Prostate gland (tissue), 2 donors: ENCODE results near the gene RRAD.

Experiments
- POLR2A ChIP-seq: fragments of 450-650 bp; IDR thresholded peaks from one replicate; pipeline ENCODE4 v1.6.1; 2016; ENCODE audit warnings: antibody characterized with exemption, mild to moderate bottlenecking
- POLR2AphosphoS5 ChIP-seq: sonication (generic); formaldehyde crosslinking; IDR thresholded peaks from one replicate; pipeline ENCODE4 v1.6.1; 2017; ENCODE audit warnings: antibody characterized with exemption
- TF ChIP-seq, protein P1 (sequence below), 4 experiments: fragments of 200-600 bp in 2 of 4; fragments of 450-650 bp in 2 of 4; sonication (generic) in 2 of 4; IDR thresholded peaks; 1 replicate in 3 of 4; 2 replicates in 1 of 4; pipeline ENCODE4 v1.5.1; 2016 to 2019; ENCODE audit warnings: antibody characterized with exemption in 4 of 4, mild to moderate bottlenecking in 2 of 4, moderate library complexity in 2 of 4

DNA sequence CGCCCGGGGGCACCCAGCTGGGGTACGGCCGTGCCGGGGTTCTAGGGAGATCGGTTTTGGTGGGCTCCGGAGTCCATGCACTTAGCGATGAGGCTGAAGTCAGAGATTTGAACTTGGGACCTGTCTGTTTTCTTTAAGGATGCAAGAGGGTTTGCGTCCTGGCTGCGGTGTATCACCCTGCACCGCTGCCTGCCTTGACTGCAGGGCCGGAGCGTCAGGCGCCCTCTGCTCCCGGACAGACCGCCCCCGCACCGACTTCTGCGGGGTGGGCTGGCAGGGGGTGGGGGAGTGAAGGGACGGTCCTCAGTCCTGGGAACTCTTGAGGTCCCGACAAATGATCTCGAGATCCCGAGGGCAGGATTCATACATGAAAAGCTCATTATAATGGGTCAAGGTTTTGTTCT, 44.3 kb downstream of the RRAD start:
- TF ChIP-seq POLR2A: no peak
- no peak for TF ChIP-seq POLR2AphosphoS5
- TF ChIP-seq, protein P1, sequence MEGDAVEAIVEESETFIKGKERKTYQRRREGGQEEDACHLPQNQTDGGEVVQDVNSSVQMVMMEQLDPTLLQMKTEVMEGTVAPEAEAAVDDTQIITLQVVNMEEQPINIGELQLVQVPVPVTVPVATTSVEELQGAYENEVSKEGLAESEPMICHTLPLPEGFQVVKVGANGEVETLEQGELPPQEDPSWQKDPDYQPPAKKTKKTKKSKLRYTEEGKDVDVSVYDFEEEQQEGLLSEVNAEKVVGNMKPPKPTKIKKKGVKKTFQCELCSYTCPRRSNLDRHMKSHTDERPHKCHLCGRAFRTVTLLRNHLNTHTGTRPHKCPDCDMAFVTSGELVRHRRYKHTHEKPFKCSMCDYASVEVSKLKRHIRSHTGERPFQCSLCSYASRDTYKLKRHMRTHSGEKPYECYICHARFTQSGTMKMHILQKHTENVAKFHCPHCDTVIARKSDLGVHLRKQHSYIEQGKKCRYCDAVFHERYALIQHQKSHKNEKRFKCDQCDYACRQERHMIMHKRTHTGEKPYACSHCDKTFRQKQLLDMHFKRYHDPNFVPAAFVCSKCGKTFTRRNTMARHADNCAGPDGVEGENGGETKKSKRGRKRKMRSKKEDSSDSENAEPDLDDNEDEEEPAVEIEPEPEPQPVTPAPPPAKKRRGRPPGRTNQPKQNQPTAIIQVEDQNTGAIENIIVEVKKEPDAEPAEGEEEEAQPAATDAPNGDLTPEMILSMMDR (IDR thresholded peaks at IDR 0.05): no peak
